ENCODE measurements around the gene OR2A7.
"Not testable (repeated sequence)": the region's sequence is repeated elsewhere in the genome, so short reads cannot be mapped to it uniquely, and the experiment has no call there.

DNA sequence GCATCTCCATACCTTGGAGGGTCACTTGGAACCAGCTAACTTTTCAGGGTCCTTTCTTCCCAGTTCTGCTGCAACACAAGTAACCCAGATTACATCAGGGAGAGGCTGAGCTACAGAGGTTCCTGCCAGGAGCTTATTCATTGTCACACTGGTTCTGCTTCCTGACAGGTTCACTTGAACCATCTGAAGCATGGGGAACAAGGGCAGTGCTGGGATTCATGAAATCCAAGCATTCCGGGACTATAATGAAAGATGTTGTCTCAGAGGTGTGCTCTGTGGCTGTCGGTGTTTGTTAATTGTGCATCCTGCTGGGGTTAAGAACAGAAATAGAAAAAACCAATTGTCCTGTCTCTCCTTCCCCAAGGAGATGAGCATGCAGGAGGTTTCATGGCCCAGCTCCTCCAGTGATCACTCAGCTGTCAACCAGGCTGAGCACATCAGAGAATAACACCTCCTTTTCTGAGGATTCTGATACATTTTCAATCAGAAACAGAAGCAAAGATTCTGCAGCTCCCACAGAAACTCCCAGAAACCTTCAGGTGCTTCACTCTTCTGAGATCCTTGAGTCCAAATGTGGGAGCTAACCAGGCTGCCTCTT is 47.4 kb upstream of the OR2A7 start, which contains the start of gene OR2A1:
- TF ChIP-seq, protein P1, sequence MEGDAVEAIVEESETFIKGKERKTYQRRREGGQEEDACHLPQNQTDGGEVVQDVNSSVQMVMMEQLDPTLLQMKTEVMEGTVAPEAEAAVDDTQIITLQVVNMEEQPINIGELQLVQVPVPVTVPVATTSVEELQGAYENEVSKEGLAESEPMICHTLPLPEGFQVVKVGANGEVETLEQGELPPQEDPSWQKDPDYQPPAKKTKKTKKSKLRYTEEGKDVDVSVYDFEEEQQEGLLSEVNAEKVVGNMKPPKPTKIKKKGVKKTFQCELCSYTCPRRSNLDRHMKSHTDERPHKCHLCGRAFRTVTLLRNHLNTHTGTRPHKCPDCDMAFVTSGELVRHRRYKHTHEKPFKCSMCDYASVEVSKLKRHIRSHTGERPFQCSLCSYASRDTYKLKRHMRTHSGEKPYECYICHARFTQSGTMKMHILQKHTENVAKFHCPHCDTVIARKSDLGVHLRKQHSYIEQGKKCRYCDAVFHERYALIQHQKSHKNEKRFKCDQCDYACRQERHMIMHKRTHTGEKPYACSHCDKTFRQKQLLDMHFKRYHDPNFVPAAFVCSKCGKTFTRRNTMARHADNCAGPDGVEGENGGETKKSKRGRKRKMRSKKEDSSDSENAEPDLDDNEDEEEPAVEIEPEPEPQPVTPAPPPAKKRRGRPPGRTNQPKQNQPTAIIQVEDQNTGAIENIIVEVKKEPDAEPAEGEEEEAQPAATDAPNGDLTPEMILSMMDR (conservative IDR thresholded peaks at IDR 0.05 in 1 of 2, IDR thresholded peaks at IDR 0.05 in 1 of 2; ENCODE audit: low read depth in 1 of 2, low read length in 2 of 2), result not testable (repeated sequence)
- not testable (repeated sequence) for TF ChIP-seq EZH2 (IDR thresholded peaks at IDR 0.05; ENCODE audit: low read length, missing control alignments)
